IPS-NIHi11 (cell line): Measurements from ENCODE around the gene HNRNPF.
"Not testable (repeated sequence)": the region's sequence is repeated elsewhere in the genome, so short reads cannot be mapped to it uniquely, and the experiment has no call there.

ENCODE experiments used
- DNase-seq: peaks from one replicate; pipeline ENCODE4 v3.0.0; 2012; ENCODE audit warnings: mixed read lengths, low spot score

Gene HNRNPF

DNA sequence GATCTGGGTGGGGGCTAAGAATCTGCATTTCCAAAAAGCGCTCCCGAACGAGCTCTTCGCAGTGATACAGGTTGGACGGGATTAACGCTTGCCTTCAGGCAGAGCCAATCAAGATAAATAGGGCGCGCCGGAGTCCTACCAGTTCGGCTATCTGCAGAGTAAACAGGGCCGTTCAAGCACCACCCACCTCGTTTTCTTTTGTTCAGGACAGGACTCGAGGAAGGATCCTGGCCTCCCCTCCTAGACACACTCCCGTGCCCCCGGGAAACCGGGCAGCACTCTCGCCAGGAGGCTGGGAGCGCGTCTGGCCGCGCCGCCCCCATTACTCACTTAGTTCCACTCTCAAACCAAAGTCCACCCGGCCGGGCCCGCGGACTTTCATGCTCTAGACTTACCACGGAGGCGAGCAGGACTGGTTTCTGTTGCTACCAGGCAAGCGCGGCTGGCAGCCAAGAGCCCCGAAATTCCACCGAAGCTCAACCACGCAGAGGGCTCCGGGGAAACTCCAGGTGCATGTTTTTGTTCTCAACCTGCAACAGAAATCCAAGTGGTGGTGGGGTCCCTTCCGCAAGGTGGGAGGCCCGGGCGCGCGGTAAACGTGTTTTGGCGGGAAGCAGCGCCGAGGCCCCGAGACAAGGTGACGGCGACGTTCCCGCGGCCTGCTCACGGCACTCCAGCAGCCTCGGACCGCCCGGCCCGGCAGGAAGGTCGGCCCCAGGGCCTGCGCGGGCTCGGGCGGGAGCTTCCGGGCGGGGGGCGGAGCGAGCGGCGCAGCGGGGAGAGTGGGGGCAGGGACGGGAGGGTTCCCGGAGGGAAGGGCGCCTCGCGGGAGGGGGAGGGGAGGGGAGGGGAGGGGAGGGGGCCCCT lies 12.7 kb downstream of the HNRNPF start:
- peak; percentile 91 for DNase-seq

GRCh38 chr10:43395571-43396060 lies 13.4 kb downstream of the HNRNPF start:
- DNase-seq: no peak

DNA sequence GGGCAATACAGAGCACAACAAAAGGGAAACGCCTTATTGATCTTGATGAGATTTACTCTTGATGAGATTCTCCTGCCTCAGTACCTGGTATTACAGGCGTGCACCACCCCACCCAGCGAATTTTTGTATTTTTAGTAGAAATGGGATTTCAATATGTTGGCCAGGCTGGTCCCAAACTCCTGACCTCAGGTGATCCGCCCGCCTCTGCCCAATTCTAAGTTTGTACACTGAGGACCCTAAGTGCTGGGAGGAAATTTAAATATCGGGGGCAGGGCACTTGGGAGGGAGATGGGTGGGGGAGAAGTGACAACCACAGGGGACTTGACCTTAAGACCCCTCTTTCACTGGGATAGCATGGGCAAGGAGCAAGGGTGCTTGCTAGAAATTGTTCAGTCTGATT lies 14.1 kb downstream of the HNRNPF start:
- DNase-seq: no peak

DNA sequence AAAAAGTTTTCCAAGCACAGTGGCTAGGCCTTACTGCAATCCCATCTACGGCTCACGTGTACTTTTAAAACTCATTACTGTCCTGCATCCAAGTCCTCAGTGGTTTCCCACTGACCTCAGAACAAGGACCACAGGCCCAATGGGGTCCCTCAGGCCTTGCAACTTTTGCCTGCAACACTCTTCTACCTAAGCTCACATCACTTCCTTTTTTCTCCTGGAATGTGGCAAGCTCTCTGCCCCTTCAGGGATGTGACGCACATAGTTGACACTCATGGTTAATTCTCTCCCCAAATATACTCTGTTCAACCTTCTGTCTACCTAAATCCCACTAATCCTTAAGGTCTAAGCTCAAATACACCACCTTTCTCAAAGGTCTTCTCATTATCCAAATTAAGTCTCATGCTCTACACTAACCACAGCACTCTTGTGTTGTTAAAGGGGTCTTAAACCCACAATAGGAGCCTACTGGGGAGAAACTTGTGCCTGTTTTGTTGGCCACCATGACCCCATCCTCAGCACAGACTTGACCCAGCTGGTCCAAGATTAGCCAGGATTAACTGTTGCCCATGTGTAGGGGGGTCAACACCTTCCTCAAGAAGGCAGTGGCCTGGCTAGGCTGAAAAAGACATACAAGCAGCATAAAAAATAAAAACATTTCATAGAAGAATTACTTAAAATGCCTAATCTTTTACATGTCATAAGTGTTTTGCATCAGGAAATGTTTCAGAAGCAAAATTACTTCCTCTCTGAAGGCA lies 15.2 kb downstream of the HNRNPF start:
- no peak for DNase-seq

- not testable (repeated sequence) for DNase-seq
Measured at GRCh38 chr10:43393186-43393585, 15.8 kb downstream of the HNRNPF start.

DNA sequence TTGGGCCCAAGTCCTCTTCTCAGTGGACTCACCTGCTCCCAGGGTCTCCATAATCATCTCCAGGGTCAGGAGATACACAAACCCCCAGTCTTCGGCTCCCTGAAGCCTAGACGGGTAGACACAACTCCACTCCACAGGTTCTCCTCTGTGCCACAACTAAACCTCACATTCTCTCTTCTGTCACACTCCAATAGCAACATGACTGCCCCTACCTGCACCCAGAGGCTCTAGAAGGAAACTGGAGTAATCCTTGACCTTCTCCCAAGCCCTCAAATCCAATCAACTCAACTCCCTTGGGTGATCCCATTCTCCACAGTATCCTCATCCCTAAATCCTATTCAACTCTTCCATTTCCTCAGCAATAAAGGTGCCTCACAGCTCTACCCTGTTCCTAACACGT lies 16.2 kb downstream of the HNRNPF start:
- DNase-seq: no peak

- DNase-seq: no peak
Measured at GRCh38 chr10:43391496-43391895, 17.5 kb downstream of the HNRNPF start.

DNA sequence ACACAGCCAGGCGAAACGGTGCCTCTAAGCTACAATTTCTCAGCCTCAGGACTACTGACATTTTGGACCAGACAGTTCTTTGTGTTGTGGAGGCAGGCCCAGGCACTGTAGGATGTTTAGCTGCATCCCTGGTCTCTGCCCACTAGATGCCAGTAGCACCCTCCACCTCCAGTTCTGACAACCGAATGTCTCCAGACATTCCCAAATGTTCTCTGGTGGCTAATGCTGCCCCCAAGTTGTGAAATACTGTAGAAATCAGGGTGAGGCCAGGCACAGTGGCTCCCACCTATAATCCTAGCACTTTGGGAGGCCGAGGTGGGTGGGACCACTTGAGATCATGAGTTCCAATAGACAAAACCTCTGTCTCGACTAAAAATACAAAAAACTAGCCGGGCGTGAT lies 18.2 kb downstream of the HNRNPF start:
- no peak for DNase-seq

GRCh38 chr10:43390333-43390732 lies 18.7 kb downstream of the HNRNPF start:
- no peak for DNase-seq

GRCh38 chr10:43389867-43390266 lies 19.1 kb downstream of the HNRNPF start:
- no peak for DNase-seq

DNA sequence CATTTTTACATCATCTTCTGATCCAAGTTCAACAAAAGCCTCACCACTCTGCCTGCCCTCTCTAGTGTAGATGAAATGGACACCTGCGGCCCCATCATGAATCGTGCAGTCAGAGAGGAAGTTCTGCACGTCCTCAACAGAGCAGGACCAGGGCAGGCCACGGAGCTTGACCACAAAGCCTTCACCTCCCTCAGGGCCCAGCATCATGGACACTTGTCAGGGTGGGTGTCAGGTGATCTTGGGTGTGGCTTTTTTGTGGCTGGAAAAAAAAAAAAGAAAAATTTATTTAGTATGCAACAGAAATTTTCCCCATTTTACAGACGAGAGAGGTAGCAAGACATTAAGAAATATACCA lies 21.3 kb downstream of the HNRNPF start:
- no peak for DNase-seq

GRCh38 chr10:43386981-43387677 lies 21.9 kb downstream of the HNRNPF start:
- no peak for DNase-seq

GRCh38 chr10:43386549-43386948 lies 22.4 kb downstream of the HNRNPF start:
- no peak for DNase-seq

DNA sequence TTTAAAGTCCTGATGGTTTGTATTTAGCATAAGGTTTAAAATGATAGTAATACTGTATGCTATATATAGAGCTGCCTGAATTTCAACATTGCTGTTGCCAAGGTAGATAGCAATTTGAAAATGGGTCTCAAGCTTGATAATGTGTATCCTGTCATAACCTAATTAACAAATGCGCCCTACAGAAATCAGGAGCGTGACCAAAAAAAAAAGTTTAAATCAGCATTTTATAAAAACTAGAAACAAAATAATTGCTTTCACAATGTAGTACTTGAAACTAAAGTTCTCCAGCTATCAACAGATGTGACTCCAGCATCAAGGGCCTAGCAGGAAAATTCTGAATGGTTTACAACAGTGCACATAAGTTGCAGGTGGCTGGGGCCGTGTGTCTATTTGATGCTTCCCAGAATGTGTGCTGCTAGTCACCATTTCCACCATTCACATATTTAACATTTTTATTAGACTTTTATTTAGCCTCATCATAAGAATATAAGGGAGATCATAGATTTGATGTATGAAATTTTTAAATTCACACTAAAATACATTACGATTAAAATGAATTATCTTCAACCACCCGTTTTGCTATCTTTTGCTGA lies 23.5 kb downstream of the HNRNPF start:
- DNase-seq: no peak

- DNase-seq: no peak
Measured at GRCh38 chr10:43384252-43385221, 24.4 kb downstream of the HNRNPF start.

DNA sequence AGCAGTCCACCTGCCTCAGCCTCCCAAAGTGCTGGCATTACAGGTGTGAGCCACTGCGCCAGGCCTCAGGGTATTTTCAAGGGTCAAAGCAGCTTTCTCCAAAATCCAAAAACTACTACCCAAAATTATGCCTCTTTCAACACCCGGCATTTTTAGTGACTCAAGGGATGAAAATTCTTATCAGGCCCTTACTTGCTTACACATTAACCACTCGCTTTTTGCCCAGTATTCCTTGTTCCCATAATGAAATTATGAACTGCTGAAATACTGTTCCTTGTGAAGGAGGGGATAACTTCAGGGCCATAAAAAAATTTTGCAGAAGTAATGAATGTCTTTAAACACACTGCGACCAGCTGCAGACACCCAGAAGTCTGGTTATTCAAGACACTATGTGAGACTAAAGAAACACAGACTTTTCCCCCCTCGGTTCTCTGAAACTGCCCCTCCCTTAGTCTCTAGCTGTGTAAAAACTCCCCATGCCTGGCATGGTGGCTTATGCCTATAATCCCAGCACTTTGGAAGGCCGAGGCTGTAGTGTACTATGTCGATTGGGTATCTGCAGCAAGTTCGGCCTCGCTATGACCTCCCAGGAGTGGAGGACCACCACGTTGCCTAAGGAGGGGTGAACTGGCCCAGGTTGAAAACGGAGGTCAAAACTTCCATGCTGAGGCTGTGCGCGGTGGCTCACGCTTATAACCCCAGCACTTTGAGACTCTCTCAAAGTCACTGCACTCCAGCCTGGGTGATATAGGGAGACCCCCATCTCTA lies 25.6 kb downstream of the HNRNPF start:
- DNase-seq: no peak

- no peak for DNase-seq
Measured at GRCh38 chr10:43380610-43381222, 28.3 kb downstream of the HNRNPF start.

GRCh38 chr10:43377424-43377883 lies 31.5 kb downstream of the HNRNPF start:
- peak; percentile 86 for DNase-seq

DNA sequence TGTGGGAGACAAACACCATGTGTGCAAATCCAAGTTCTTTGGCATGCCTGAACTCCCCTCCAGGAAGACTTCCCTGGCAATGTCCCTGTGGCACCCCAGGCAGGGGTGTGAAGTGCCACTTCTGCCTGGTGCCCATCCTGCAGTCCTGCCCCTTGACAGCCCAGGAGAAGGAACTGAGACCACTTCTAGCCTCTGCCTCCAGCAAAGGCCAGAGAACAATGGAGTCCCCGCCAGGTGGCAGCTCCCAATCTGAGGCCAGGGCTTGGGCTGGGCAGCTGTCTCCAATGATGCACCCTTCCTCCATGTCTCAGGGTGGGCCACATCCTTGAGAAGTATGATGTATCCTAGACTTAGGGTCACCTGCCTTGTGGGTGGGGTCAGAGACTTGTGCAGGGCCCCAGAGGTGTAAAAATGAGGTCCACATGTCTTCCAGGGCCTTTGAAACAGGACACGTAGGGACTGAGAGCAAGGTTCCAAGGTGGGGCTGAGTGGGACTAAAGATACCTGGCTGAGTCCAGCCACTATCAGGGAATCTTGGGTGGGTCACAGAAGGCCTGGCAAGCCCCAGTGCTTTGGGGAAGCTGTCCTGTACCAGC lies 32.1 kb downstream of the HNRNPF start:
- no peak for DNase-seq
